Myocyte (in vitro differentiated cells): ENCODE data around the gene HCAR1. TPM values are rescaled to one million over a fixed set of nuclear protein-coding genes. Genes with fewer than 3 reads are reported as not detected.
A peak's percentile ranks its signal among the peaks of the same experiment; 100 is the strongest.
"Not testable (repeated sequence)": the region's sequence is repeated elsewhere in the genome, so short reads cannot be mapped to it uniquely, and the experiment has no call there.

Experiments
- DNase-seq: peaks from one replicate; pipeline ENCODE4 v3.0.0-alpha.2; 2012; ENCODE audit warnings: low read depth
- total RNA-seq: library from RNA; depleted of rRNA; stranded (reverse); fragments of >200 nt; gene quantifications from 2 replicates; pipeline ENCODE4 v1.2.3, GENCODE V29; 2014

HCAR1 gene
- total RNA-seq, 1 donor from 2014 or later = not detected

GRCh38 chr12:122722387-122722786 lies 8.3 kb downstream of the HCAR1 start:
- no peak for DNase-seq

DNA sequence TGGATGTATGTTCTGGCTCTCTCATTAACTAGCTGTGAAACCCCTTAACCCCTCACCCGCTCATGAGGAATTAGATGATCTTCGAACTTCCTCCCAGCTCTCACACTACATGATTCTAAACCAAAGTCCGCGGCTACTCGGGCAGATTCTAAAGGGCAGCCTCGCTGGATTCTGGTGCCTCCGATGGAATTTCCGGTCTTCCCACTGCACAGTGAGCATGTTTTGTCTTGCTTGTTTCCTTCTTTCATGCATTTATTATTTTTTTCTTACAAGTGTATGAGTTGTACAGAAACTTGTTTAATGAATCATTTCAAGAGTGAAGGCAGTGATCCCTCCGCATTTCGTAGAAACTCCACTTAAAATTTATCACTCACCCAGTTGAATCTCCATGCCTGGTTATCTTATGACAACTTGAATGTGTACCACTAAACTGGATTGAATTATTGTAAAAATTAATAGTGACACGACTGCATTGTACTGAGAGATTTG lies 9.5 kb downstream of the HCAR1 start:
- DNase-seq = no peak

- DNase-seq = not testable (repeated sequence)
Measured at GRCh38 chr12:122716658-122717057, 14.0 kb downstream of the HCAR1 start, which contains the start of gene HCAR3. Gene HCAR3, minus strand, starts transcription at chr12:122716811. Its CDS starts 74 bp downstream, at chr12:122716737.

- DNase-seq = not testable (repeated sequence)
Measured at GRCh38 chr12:122715211-122715610, 15.4 kb downstream of the HCAR1 start.

- not testable (repeated sequence) for DNase-seq
Measured at GRCh38 chr12:122713491-122714188, 17.0 kb downstream of the HCAR1 start.

GRCh38 chr12:122711266-122711665 lies 19.4 kb downstream of the HCAR1 start:
- not testable (repeated sequence) for DNase-seq

GRCh38 chr12:122710341-122710740 lies 20.3 kb downstream of the HCAR1 start:
- not testable (repeated sequence) for DNase-seq

GRCh38 chr12:122709287-122709686 lies 21.4 kb downstream of the HCAR1 start:
- not testable (repeated sequence) for DNase-seq

DNA sequence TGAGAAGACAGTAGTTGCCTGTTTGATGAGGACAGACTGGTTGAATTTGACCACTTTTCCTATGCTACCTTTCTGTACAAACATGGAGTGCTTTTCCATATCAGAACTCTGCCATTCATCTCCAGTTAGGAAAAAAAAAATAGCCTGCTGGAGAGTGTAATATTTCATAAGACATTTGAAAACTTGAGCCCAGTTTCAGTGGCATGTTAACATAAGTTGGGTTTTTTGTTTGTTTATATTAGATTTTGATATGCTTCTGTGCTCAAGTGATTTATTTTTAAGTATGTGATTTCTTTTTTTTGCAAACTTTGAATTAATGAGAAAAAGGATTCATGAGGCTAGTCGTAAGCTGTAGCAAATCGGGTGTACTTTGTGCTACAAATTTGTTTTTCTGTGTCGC lies 26.8 kb downstream of the HCAR1 start:
- not testable (repeated sequence) for DNase-seq

- not testable (repeated sequence) for DNase-seq
Measured at GRCh38 chr12:122702890-122703611, 27.6 kb downstream of the HCAR1 start, which contains the start of gene HCAR2. Gene HCAR2, minus strand, starts transcription at chr12:122703357. Its CDS starts 74 bp downstream, at chr12:122703283.

GRCh38 chr12:122701481-122701880 lies 29.2 kb downstream of the HCAR1 start:
- not testable (repeated sequence) for DNase-seq

DNA sequence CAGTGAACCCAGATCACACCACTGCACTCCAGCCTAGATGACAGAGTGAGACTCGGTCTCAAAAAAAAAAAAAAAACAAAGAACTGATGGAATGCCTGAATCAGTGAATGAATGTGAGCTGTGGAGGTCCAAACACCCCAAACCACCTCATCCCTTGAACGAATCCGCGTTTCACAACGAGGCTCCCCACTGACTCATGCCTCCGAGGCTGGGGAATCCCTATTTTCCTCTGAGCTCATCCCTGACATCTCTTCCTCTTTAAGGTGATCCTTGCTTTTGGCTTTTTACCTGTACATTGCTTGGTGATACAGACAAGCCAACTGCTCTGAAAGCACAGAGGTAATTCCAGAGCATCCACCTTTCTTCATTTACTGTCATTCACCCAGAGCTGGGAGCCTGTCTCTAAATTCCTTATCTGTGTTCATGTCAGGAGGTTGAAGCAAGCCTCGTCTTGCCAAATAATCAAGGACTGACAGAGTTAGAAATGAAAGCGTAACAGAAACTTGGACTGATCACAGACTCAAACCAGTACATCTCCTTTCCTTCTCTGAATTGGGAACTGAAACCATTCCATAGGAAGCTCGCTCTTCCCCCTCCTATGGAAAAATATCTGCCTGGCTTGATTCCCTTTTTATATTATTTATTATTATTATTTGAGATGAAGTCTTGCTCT lies 30.5 kb downstream of the HCAR1 start:
- DNase-seq = not testable (repeated sequence)

GRCh38 chr12:122696922-122697321 lies 33.7 kb downstream of the HCAR1 start:
- not testable (repeated sequence) for DNase-seq

- DNase-seq = no peak
Measured at GRCh38 chr12:122691566-122691965, 39.1 kb downstream of the HCAR1 start.

- no peak for DNase-seq
Measured at GRCh38 chr12:122688291-122688690, 42.4 kb downstream of the HCAR1 start.

DNA sequence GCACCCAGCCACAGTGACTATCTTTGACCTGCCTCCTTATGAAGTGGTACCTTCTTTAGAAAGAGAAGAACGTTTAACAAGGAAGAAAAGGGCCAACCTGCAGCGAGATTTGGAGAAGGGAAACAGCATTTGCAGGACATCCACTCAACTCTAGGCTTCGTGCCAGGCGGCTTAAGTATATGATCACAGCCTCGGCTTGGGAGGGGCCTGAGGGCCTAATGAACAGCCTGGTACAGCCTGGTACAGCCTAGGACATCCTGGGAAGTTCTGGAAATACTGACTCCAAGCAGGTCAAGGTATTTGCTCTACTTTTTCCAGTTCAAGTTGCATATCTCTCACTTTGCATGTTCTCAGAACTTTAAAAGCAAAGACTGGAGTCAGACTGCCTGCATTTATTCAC lies 43.6 kb downstream of the HCAR1 start:
- peak; percentile 7 for DNase-seq

DNA sequence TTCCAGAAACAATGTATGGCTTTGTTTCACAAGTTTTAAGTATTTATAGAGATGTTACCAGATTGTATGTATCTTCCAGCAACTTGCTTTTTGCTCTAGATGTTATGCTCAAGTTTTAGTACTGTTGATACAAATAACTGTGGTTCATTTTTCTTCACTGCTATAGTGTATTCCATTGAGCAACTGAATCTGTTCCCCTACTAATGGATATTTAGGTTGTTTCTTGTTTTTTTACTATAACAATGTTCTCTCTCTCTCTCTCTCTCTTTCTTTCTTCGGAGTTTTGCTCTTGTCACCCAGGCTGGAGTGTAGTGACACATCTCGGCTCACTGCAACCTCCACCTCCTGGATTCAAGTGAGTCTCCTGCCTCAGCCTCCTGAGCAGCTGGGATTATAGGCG lies 44.1 kb downstream of the HCAR1 start:
- no peak for DNase-seq

DNA sequence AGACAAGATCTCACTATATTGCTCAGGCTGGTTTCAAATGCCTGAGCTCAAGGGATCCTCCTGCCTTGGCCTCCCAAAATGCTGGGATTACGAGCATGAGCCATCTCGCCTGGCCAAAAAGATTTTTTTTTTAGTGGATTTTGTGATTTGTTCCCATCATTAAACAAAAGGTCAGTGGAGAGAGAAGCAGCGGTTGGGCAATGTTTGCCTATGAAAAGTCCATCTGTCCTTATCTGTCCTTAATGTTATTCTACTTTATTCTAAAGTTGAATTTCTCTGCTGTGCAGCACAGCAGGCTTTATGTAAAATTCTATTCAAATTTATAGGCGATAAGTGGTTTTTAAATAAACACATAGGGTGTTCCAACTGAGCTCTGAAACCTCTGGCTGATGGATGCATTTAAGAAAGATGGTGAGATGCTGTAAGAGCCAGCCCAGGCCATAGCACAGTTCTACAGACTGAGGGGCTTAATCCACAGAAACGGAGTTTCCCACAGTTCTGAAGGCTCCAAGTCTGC lies 46.3 kb downstream of the HCAR1 start:
- no peak for DNase-seq

DNA sequence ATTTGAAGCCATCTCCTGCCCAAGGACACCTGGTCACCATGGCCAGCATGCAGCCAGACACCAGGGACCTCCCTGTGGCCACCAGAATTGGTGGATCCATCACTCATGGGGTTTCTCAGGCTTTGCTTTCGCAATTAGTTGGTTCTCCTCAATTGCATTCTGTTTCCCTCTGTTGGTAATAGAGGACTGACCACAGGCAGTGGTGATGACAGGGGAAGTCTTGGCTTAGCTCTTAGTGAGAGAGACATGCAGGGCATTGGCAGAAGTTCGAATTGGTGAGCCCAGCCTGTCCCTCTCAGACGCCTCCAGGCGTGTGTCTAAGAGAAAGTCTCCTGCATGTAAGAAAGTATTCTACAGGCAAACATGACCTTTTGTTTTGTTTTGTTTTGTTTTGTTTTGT lies 48.8 kb downstream of the HCAR1 start:
- DNase-seq = peak; percentile 24

DNA sequence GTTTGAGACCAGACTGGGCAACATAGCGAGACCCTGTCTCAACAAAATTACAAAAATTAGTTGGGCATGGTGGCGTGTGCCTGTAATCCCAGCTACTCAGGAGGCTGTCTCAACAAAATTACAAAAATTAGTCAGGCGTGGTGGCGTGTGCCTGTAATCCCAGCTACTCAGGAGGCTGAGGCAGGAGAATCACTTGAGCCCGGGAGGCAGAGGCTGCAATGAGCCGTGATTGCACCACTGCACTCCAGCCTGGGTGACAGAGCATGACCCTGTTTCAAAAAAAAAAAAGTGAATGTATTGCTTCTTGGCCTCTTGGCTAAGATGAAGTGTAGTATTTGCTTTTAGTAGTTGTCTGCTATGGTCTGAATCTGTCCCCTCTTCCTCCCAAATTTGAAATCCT lies 49.7 kb downstream of the HCAR1 start:
- not testable (repeated sequence) for DNase-seq

GRCh38 chr12:122676781-122677180 lies 53.9 kb downstream of the HCAR1 start:
- not testable (repeated sequence) for DNase-seq
